ENCODE measurements around the gene SCYL1.
"Not testable (repeated sequence)": the region's sequence is repeated elsewhere in the genome, so short reads cannot be mapped to it uniquely, and the experiment has no call there.

The SCYL1 gene

DNA sequence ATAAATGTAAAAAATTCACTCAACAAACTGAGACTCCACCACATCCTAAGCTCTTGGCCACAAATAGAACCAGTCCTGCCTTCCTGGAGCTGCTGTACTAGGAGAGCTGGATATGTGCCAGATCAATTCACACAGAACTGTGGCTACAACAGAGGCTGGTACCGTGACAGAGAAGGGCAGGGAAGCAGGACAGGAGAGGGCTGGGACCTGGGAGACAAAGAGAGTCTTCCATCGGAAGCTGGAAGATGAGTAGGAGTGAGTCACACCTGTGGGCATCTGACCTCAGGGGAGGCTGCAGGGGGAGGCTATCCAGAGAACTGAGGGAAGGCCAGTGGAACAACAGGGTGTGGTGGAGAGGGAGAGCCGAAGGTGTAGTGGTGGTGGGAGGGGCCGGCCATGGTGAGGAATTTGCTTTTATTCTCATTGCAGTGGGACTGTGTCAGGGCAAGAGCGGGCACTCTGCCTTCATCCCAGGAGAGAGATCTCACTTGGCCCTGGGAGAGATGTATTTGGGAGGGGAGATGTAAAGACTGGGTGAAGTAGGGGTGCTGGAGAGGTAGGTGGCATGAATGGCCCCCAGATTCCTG, 35.2 kb downstream of the SCYL1 start:
- TF ChIP-seq, protein P1, sequence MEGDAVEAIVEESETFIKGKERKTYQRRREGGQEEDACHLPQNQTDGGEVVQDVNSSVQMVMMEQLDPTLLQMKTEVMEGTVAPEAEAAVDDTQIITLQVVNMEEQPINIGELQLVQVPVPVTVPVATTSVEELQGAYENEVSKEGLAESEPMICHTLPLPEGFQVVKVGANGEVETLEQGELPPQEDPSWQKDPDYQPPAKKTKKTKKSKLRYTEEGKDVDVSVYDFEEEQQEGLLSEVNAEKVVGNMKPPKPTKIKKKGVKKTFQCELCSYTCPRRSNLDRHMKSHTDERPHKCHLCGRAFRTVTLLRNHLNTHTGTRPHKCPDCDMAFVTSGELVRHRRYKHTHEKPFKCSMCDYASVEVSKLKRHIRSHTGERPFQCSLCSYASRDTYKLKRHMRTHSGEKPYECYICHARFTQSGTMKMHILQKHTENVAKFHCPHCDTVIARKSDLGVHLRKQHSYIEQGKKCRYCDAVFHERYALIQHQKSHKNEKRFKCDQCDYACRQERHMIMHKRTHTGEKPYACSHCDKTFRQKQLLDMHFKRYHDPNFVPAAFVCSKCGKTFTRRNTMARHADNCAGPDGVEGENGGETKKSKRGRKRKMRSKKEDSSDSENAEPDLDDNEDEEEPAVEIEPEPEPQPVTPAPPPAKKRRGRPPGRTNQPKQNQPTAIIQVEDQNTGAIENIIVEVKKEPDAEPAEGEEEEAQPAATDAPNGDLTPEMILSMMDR (IDR thresholded peaks at IDR 0.05; ENCODE audit: insufficient read depth, low read depth, low read length, missing control alignments): no peak
- no peak for DNase-seq (ENCODE audit: low read depth)
- no peak overlapping the region for H3K4me3 ChIP-seq (ENCODE audit: low read depth, low read length)

DNA sequence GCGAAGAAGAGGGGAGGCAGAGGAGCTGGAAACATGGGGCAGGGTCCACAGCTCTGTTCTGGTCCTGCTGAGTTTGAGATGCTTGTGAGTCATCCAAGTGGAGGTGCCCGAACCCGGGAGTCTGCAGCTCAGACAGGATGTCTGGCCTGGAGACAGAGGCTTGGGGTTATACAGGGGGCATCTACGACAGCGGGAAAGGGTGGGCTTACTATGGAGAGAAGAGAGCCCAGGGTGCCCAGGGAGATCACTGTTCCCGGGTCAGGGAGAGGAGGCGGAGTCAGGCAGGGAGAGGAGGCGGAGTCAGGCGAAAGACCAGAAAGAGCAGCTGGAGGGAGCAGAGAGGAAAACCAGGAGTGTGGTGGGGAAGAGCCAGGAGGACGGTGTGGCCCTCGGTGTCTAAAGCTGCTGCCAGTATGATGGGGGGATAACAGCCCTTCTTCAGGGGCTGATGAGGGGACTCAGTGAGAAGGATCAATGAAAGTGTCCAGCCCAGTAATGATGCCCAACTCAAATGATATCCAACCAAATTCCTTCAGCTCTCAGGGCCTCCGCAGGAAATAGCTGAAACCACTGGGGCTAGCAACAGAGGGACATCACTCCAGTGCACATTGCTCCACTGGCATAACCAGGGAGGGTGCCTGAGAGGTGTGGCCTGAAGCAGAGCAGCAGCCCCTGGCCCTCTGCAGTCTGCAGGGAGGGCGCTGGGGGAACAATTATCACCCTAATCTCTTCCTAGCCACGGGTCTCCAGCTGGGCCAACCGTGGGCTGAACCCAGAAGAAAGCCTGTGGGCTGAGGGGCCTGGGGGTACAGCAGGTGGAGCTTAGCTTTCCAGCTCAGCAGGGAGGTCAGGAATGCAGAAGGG, 35.9 kb downstream of the SCYL1 start:
- H3K4me3 ChIP-seq (ENCODE audit: low read depth, low read length): no peak overlapping the region
- no peak for DNase-seq (ENCODE audit: low read depth)
- TF ChIP-seq, protein P1 (IDR thresholded peaks at IDR 0.05; ENCODE audit: insufficient read depth, low read depth, low read length, missing control alignments): no peak

DNA sequence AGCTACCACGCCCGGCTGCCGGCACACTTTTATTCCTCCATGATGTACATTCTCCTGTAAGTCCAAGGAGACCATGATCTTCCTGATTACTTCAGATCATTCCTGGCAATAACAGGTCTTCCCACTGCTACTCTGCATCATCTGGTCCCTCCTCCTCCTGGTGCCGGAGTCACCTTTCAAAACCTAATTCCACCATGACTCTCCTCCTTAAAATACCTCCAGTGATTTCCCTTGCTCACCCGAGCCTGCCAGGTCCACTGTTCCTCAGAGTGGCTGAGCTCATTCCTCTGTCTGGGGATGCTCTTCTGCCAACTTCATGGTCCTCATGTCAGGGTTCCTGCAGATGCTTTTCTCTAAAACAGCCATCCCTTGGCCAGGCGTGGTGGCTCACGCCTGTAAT, 37.1 kb downstream of the SCYL1 start:
- TF ChIP-seq, protein P1 (IDR thresholded peaks at IDR 0.05; ENCODE audit: insufficient read depth, low read depth, low read length, missing control alignments): no peak
- DNase-seq (ENCODE audit: low read depth): no peak
- no peak overlapping the region for H3K4me3 ChIP-seq (ENCODE audit: low read depth, low read length)

DNA sequence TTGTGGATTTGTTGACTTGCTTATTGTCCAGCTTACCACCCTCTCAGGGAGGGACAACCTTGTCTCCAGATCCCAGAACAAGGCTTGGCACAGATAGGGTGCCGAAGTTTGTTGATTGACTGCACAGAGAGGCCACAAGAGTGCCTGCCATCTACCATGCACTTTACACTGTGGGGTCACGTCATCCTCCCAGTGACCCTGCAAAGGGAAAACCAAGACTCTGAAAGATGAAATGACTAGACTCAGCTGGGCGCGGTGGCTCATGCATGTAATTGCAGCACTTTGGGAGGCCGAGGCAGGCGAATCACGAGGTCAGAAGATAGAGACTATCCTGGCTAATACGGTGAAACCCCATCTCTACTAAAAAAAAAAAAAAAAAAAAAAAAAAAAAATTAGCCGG, 37.9 kb downstream of the SCYL1 start:
- TF ChIP-seq, protein P1 (IDR thresholded peaks at IDR 0.05; ENCODE audit: insufficient read depth, low read depth, low read length, missing control alignments): no peak
- no peak overlapping the region for H3K4me3 ChIP-seq (ENCODE audit: low read depth, low read length)
- DNase-seq (ENCODE audit: low read depth): no peak

DNA sequence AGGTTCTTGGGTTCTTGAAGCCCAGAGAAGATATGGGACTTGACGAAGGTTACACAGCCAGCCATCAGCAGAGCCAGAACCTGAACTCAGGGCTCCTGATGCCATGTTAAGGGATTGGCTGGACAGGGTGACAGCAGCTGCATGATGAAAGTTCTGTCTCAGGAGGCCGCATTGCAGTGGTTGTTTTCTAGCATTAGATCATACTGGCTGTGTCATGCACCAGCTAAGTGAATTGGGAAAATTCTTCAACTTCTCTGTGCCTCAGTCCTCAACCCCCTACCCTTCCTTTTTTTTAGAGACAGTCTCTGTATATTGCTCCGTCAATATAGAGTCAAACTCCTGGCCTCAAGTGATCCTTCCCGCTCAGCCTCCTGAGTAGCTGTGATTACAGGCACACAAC, 38.7 kb downstream of the SCYL1 start:
- no peak overlapping the region for H3K4me3 ChIP-seq (ENCODE audit: low read depth, low read length)
- TF ChIP-seq, protein P1 (IDR thresholded peaks at IDR 0.05; ENCODE audit: insufficient read depth, low read depth, low read length, missing control alignments): no peak
- no peak for DNase-seq (ENCODE audit: low read depth)

DNA sequence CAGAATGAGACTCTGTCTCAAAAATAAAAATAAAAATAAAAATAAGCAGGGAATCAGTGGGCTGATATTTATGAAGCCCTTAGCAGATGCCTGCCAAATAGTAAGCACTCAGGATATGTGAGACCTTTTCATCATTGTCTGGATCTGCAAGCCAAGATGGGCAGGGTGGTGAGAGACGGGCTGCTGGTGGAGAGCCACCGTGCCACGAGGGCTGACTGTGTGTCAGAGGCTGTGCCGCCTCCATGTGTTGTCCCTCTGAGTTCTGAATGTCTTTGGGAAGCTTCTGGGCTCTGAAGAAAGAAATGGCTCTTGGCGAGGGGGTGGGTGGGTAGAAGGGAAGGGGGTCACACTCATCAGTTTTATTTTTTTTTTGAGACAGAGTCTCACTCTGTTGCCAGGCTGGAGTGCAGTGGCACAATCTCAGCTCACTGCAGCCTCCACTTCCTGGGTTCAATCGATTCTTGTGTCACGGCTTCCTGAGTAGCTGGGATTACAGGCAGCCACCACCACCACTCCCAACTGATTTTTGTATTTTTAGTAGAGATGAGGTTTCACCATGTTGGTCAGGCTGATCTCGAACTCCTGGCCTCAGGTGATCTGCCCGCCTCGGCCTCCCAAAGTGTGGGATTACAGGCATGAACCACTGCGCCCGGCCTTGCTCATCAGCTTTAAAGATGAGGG, 40.1 kb downstream of the SCYL1 start:
- H3K4me3 ChIP-seq (ENCODE audit: low read depth, low read length); DNase-seq (ENCODE audit: low read depth): not testable (repeated sequence)
